Esophagus muscularis mucosa (tissue), 4 donors: ENCODE measurements around the gene SYCP1. TPM values are rescaled to one million over a fixed set of nuclear protein-coding genes. Genes with fewer than 3 reads are reported as not detected.

Source experiments
- DNase-seq: peaks from one replicate; pipeline ENCODE4 v3.0.0-alpha.2; 2017; ENCODE audit errors: extremely low spot score
- H3K27ac ChIP-seq, 4 donors: fragments of 200-600 bp; sonication (generic); replicated peaks in 1 of 4; 1 replicate in 3 of 4; 2 replicates in 1 of 4; pipeline ENCODE4 v1.5.1; 2016 to 2019; ENCODE audit warnings: mild to moderate bottlenecking in 1 of 4
- H3K27me3 ChIP-seq, 4 donors: fragments of 200-600 bp; sonication (generic); one replicate each; pipeline versions ENCODE4 v1.5.1 to v1.6.0; 2016 to 2019
- H3K36me3 ChIP-seq, 4 donors: fragments of 200-600 bp; sonication (generic); one replicate each; pipeline ENCODE4 v1.5.1; 2016 to 2019
- H3K4me1 ChIP-seq, 4 donors: fragments of 200-600 bp; sonication (generic); one replicate each; pipeline ENCODE4 v1.5.1; 2016 to 2019
- H3K4me3 ChIP-seq, 4 donors: fragments of 200-600 bp; sonication (generic); 1 replicate in 2 of 4; 2 replicates in 2 of 4; pipeline ENCODE4 v1.5.1; 2016 to 2019; ENCODE audit warnings: mild to moderate bottlenecking in 4 of 4, moderate library complexity in 1 of 4
- H3K9me3 ChIP-seq, 4 donors: fragments of 200-600 bp; sonication (generic); 1 replicate in 3 of 4; 2 replicates in 1 of 4; pipeline ENCODE4 v1.5.1; 2016 to 2019
- EP300 ChIP-seq: sonication (generic); formaldehyde crosslinking; IDR thresholded peaks from one replicate; pipeline ENCODE4 v1.6.1; 2017; ENCODE audit warnings: antibody characterized with exemption
- POLR2A ChIP-seq: fragments of 450-650 bp; IDR thresholded peaks from one replicate; pipeline ENCODE4 v1.6.1; 2017; ENCODE audit warnings: antibody characterized with exemption, moderate library complexity, mild to moderate bottlenecking, low read depth
- POLR2AphosphoS5 ChIP-seq, 2 donors: sonication (generic); formaldehyde crosslinking; IDR thresholded peaks; one replicate each; pipeline ENCODE4 v1.6.1; 2017; ENCODE audit warnings: antibody characterized with exemption in 2 of 2
- WGBS: methylation state at CpG from one replicate; pipeline ENCODE4 v1.1.5; 2018; 5-methylcytosine and 5-hydroxymethylcytosine counted together
- intact Hi-C: fragments of 100-400 bp; cut with DNase I; formaldehyde crosslinking; loops from one replicate; pipeline ENCODE4 v1.15.1; 2023
- total RNA-seq, 4 donors: library from RNA; depleted of rRNA; stranded (reverse); fragments of >200 nt; gene quantifications; one replicate each; pipeline versions ENCODE4 v1.1.0 to v1.2.1, GENCODE V29; 2016
- TF ChIP-seq, protein P1 (sequence below), 3 experiments: fragments of 200-600 bp in 2 of 3; fragments of 450-650 bp in 1 of 3; sonication (generic) in 2 of 3; IDR thresholded peaks; one replicate each; pipeline ENCODE4 v1.5.1; 2017 to 2019; ENCODE audit warnings: antibody characterized with exemption in 3 of 3, mild to moderate bottlenecking in 2 of 3, moderate library complexity in 1 of 3

SYCP1 gene
- total RNA-seq, 4 donors from 2014 or later, result not detected

DNA sequence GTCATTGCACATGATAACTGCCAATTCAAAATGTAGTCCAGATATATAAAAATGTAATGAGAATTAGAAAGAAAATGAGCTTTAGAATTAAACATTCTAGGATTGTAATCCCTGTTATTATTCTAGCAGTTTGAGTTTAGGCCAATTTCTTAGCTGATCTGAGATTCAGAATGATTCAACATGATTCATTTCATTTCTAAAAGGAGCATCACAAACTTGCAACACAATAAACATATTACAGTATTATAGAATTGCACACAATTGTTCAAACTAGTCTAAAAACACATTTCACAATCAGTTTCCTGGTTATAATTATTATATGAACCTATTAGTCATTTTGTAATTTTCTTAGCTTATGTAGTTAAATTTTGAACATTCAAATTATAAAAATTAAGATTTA is 131.6 kb downstream of the SYCP1 start:
- no peak overlapping the region for H3K4me3 ChIP-seq
- no peak overlapping the region for H3K27ac ChIP-seq
- H3K9me3 ChIP-seq, result peaks cover 0 to 44% (median 24%) of the 10 kb centered on the region in 4 donors
- H3K36me3 ChIP-seq, result no peaks in the 10 kb centered on the region
- no peaks in the 10 kb centered on the region for H3K4me1 ChIP-seq
- no peaks in the 10 kb centered on the region for H3K27me3 ChIP-seq
- no peak for DNase-seq
- intact Hi-C loops, result loop anchor here (10.0 kb wide), 1 partner anchor 609 kb away; no protein-coding TSS in a partner anchor
- TF ChIP-seq EP300, result no peak
- TF ChIP-seq, protein P1, sequence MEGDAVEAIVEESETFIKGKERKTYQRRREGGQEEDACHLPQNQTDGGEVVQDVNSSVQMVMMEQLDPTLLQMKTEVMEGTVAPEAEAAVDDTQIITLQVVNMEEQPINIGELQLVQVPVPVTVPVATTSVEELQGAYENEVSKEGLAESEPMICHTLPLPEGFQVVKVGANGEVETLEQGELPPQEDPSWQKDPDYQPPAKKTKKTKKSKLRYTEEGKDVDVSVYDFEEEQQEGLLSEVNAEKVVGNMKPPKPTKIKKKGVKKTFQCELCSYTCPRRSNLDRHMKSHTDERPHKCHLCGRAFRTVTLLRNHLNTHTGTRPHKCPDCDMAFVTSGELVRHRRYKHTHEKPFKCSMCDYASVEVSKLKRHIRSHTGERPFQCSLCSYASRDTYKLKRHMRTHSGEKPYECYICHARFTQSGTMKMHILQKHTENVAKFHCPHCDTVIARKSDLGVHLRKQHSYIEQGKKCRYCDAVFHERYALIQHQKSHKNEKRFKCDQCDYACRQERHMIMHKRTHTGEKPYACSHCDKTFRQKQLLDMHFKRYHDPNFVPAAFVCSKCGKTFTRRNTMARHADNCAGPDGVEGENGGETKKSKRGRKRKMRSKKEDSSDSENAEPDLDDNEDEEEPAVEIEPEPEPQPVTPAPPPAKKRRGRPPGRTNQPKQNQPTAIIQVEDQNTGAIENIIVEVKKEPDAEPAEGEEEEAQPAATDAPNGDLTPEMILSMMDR (IDR thresholded peaks at IDR 0.05), result no peak
- no peak for TF ChIP-seq POLR2A
- no peak for TF ChIP-seq POLR2AphosphoS5 (IDR thresholded peaks at IDR 0.05)

- no peaks in the 10 kb centered on the region for H3K27me3 ChIP-seq
- no peaks in the 10 kb centered on the region for H3K4me1 ChIP-seq
- TF ChIP-seq POLR2AphosphoS5 (IDR thresholded peaks at IDR 0.05) (no peak), EP300 (no peak), POLR2A (no peak)
- TF ChIP-seq, protein P1 (IDR thresholded peaks at IDR 0.05), result no peak
- DNase-seq, result no peak
- no peaks in the 10 kb centered on the region for H3K36me3 ChIP-seq
- WGBS, result 84% methylated on average over 1 of the region's 1 CpG
- H3K4me3 ChIP-seq, result no peak overlapping the region
- H3K27ac ChIP-seq, result no peak overlapping the region
- intact Hi-C loops, result loop anchor here (10.0 kb wide), 1 partner anchor 607 kb away; no protein-coding TSS in a partner anchor
- H3K9me3 ChIP-seq, result peaks cover 0 to 29% (median 15%) of the 10 kb centered on the region in 4 donors
Measured at GRCh38 chr1:114988095-114988494, 133.4 kb downstream of the SYCP1 start.

DNA sequence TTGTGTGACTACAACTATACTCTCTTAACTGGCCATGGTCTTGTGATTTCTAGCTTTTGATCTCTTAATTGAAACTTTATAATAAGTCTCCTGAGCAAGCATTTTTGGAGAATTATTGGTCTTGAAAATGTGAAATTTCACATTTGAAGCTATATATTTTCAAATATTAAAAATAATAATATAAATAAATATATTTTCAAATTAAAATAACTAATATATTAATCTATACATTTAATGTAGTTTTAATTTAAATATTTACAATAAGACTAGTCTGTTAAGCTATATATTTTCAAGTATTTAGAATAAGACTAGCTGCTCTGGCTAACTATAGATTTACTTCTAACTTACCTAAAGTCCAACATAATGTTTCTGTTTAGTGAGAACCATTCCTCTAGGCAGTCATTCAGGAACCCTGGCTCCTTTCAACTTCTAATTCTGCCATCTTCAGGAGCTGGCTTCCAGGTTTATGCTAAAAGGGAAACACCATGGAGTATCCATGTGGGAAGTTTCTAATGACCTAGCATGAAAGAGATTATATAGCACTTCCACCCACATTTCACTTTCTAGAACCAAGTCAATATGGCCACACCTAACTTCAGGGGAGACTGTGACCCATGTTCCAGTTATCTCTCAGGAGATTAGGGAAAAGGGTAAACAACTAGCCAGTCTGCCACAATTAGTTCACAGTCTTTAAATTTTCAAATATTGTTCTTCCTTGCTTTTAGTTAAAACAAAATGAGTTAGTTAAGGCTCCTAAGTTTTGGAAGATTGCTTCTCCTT is 143.0 kb downstream of the SYCP1 start:
- Histone ChIP-seq H3K4me1 (no peaks in the 10 kb centered on the region), H3K36me3 (no peaks in the 10 kb centered on the region), H3K4me3 (no peak overlapping the region), H3K27ac (no peak overlapping the region), H3K27me3 (no peaks in the 10 kb centered on the region), H3K9me3 (no peaks in the 10 kb centered on the region)
- TF ChIP-seq POLR2A, result no peak
- TF ChIP-seq EP300, result no peak
- no peak for TF ChIP-seq POLR2AphosphoS5 (IDR thresholded peaks at IDR 0.05)
- DNase-seq, result no peak
- intact Hi-C loops, result no loop called here

DNA sequence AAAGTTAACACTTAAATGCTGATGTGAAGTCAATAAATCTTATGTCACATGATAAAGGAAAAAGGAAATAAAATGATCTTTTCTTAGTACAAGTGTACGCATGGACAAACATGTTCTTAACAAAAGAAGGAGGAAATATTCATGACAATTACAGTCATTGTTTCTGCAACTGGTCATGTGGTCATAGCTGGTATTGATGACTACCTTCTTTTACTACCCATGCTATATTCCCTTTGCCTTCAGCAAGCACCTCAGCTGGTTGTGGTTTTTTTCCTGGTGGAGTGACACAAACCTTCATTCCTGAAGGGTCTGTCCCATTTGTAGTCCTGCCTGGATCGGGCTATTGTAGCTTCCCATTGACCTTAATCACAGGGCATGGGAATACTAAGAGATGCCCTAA is 151.5 kb downstream of the SYCP1 start:
- no peak for TF ChIP-seq POLR2AphosphoS5 (IDR thresholded peaks at IDR 0.05)
- no peaks in the 10 kb centered on the region for H3K9me3 ChIP-seq
- no peak overlapping the region for H3K4me3 ChIP-seq
- H3K4me1 ChIP-seq, result no peaks in the 10 kb centered on the region
- intact Hi-C loops, result no loop called here
- no peak for DNase-seq
- 77% methylated on average over 2 of the region's 2 CpGs for WGBS
- H3K36me3 ChIP-seq, result no peaks in the 10 kb centered on the region
- no peak overlapping the region for H3K27ac ChIP-seq
- no peaks in the 10 kb centered on the region for H3K27me3 ChIP-seq

- Histone ChIP-seq H3K27me3 (no peaks in the 10 kb centered on the region), H3K9me3 (no peaks in the 10 kb centered on the region), H3K4me3 (no peak overlapping the region), H3K36me3 (no peaks in the 10 kb centered on the region), H3K27ac (no peak overlapping the region), H3K4me1 (no peaks in the 10 kb centered on the region)
- no peak for TF ChIP-seq POLR2A
- intact Hi-C loops, result no loop called here
- WGBS, result 90% methylated on average over 1 of the region's 1 CpG
- no peak for DNase-seq
Measured at GRCh38 chr1:115012006-115012405, 157.3 kb downstream of the SYCP1 start.

- DNase-seq, result no peak
- TF ChIP-seq POLR2AphosphoS5 (IDR thresholded peaks at IDR 0.05) (no peak), POLR2A (no peak), EP300 (no peak)
- TF ChIP-seq, protein P1 (IDR thresholded peaks at IDR 0.05), result no peak
- Histone ChIP-seq H3K27me3 (no peaks in the 10 kb centered on the region), H3K4me1 (no peaks in the 10 kb centered on the region), H3K36me3 (no peaks in the 10 kb centered on the region), H3K27ac (no peak overlapping the region), H3K9me3 (no peaks in the 10 kb centered on the region), H3K4me3 (no peak overlapping the region)
- intact Hi-C loops, result no loop called here
- WGBS, result 93% methylated on average over 1 of the region's 1 CpG
Measured at GRCh38 chr1:115012434-115012833, 157.8 kb downstream of the SYCP1 start.
